Endothelial cell of umbilical vein (primary cell): ENCODE results near the gene ST6GAL1.

Source experiments
- CTCF ChIP-seq, 2 donors: IDR thresholded peaks; 1 replicate in 1 of 2; 2 replicates in 1 of 2; pipeline ENCODE4 v1.5.1; 2011; ENCODE audit warnings: low read length in 2 of 2, mild to moderate bottlenecking in 2 of 2, moderate library complexity in 2 of 2, control low read depth in 1 of 2, inconsistent platforms in 1 of 2, low read depth in 1 of 2; ENCODE audit not compliant: insufficient read depth in 1 of 2; ENCODE audit errors: extremely low read depth in 1 of 2
- POLR2A ChIP-seq: IDR thresholded peaks from 2 replicates; pipeline ENCODE4 v1.6.1; 2012; ENCODE audit warnings: low read depth, mild to moderate bottlenecking, control low read depth, low read length

- TF ChIP-seq CTCF (IDR thresholded peaks at IDR 0.05; ENCODE audit: extremely low read depth in 1 of 2, insufficient read depth in 1 of 2, low read depth in 1 of 2, low read length in 2 of 2) (no peak), POLR2A (no peak)
Observed at GRCh38 chr3:187026317-187026670, 96.0 kb downstream of the ST6GAL1 start.
